Endodermal cell (in vitro differentiated cells): ENCODE measurements around the gene S1PR1. TPM values are rescaled to one million over a fixed set of nuclear protein-coding genes. Genes with fewer than 3 reads are reported as not detected.

Source experiments
- DNase-seq: peaks from one replicate; pipeline ENCODE4 v3.0.0-alpha.2; 2017
- H3K27ac ChIP-seq: 2 replicates; pipeline ENCODE4 v1.5.1; 2013; ENCODE audit warnings: mild to moderate bottlenecking, low read depth, low read length, moderate library complexity
- H3K27me3 ChIP-seq: 2 replicates; pipeline ENCODE4 v1.6.1; 2013; ENCODE audit warnings: mild to moderate bottlenecking, low read length, moderate library complexity; ENCODE audit not compliant: insufficient read depth, control insufficient read depth, poor library complexity, severe bottlenecking
- H3K36me3 ChIP-seq: 2 replicates; pipeline ENCODE4 v1.7.0; 2013; ENCODE audit warnings: mild to moderate bottlenecking, low read length, moderate library complexity; ENCODE audit not compliant: control insufficient read depth, insufficient read depth
- H3K4me1 ChIP-seq: one replicate; pipeline ENCODE4 v1.7.0; 2013; ENCODE audit warnings: low read length; ENCODE audit not compliant: control insufficient read depth, insufficient read depth
- H3K4me3 ChIP-seq: 2 replicates; pipeline ENCODE4 v1.5.1; 2013; ENCODE audit warnings: mild to moderate bottlenecking, low read length, moderate library complexity
- H3K9ac ChIP-seq: 2 replicates; pipeline ENCODE4 v1.6.1; 2013; ENCODE audit warnings: mild to moderate bottlenecking, low read length, moderate library complexity; ENCODE audit not compliant: poor library complexity, severe bottlenecking; ENCODE audit errors: extremely low read depth
- H3K9me3 ChIP-seq: 2 replicates; pipeline ENCODE4 v1.6.1; 2013; ENCODE audit warnings: mild to moderate bottlenecking, low read length, moderate library complexity; ENCODE audit not compliant: control insufficient read depth
- H3K27ac Mint-ChIP-seq: 2 replicates; pipeline ENCODE4 v1.8.0; 2020; ENCODE audit warnings: mixed read lengths
- H3K27me3 Mint-ChIP-seq: 2 replicates; pipeline ENCODE4 v1.8.0; 2021; ENCODE audit warnings: mild to moderate bottlenecking, mixed read lengths; ENCODE audit not compliant: insufficient read depth
- H3K36me3 Mint-ChIP-seq: 2 replicates; pipeline ENCODE4 v1.8.0; 2020; ENCODE audit warnings: low read depth, mixed read lengths
- H3K4me1 Mint-ChIP-seq: 2 replicates; pipeline ENCODE4 v1.8.0; 2020; ENCODE audit warnings: mixed read lengths
- H3K4me3 Mint-ChIP-seq: 2 replicates; pipeline ENCODE4 v1.8.0; 2020; ENCODE audit warnings: mild to moderate bottlenecking, moderate library complexity, mixed read lengths
- H3K9me3 Mint-ChIP-seq: 2 replicates; pipeline ENCODE4 v1.8.0; 2020; ENCODE audit warnings: mild to moderate bottlenecking, mixed read lengths
- CTCF ChIP-seq: fragments of 200-600 bp; sonication (generic); conservative IDR thresholded peaks from 2 replicates; pipeline ENCODE4 v1.5.0; 2021; ENCODE audit warnings: antibody characterized with exemption, mild to moderate bottlenecking
- WGBS, 2 experiments: methylation state at CpG; one replicate each; pipeline versions ENCODE4 v1.1.5 to v1.1.7; 2013; ENCODE audit warnings: missing lambda C conversion rate in 2 of 2, mixed read lengths in 1 of 2; ENCODE audit not compliant: insufficient coverage in 1 of 2, insufficient read length in 1 of 2; 5-methylcytosine and 5-hydroxymethylcytosine counted together
- total RNA-seq, 2 donors: library from RNA; stranded (reverse); fragmentation: NEBNext Ultra II Directional in 1 of 2; extraction: Animal tissue kit (Norgen Biotek cat#: 25700) in 1 of 2; gene quantifications; 2 replicates in 1 of 2; 3 replicates in 1 of 2; pipeline ENCODE4 v1.2.1, GENCODE V29; 2021

The S1PR1 gene
- total RNA-seq, 2 donors from 2014 or later, result 0.35 to 0.53 TPM

GRCh38 chr1:101251504-101251903 is 14.7 kb downstream of the S1PR1 start:
- peaks cover 4% of the 10 kb centered on the region for H3K4me1 ChIP-seq
- Mint-ChIP-seq H3K9me3 (no peaks in the 10 kb centered on the region), H3K4me1 (peaks cover 6% of the 10 kb centered on the region), H3K27ac (no peak overlapping the region), H3K36me3 (no peaks in the 10 kb centered on the region), H3K27me3 (peaks cover 6% of the 10 kb centered on the region), H3K4me3 (no peak overlapping the region)
- no peak overlapping the region for H3K4me3 ChIP-seq
- no peak overlapping the region for H3K9ac ChIP-seq
- DNase-seq, result no peak
- no peak for TF ChIP-seq CTCF
- H3K27me3 ChIP-seq, result no peaks in the 10 kb centered on the region
- H3K27ac ChIP-seq, result no peak overlapping the region
- H3K9me3 ChIP-seq, result no peaks in the 10 kb centered on the region
- H3K36me3 ChIP-seq, result no peaks in the 10 kb centered on the region

GRCh38 chr1:101253976-101254674 is 17.3 kb downstream of the S1PR1 start:
- no peak overlapping the region for H3K27ac ChIP-seq
- H3K9me3 ChIP-seq, result no peaks in the 10 kb centered on the region
- peaks cover 4% of the 10 kb centered on the region for H3K4me1 ChIP-seq
- no peak overlapping the region for H3K4me3 Mint-ChIP-seq
- H3K27me3 Mint-ChIP-seq, result no peaks in the 10 kb centered on the region
- no peak for TF ChIP-seq CTCF
- H3K4me1 Mint-ChIP-seq, result peaks cover 16% of the 10 kb centered on the region
- H3K36me3 Mint-ChIP-seq, result no peaks in the 10 kb centered on the region
- H3K36me3 ChIP-seq, result no peaks in the 10 kb centered on the region
- no peak for DNase-seq
- H3K9ac ChIP-seq, result no peak overlapping the region
- H3K27me3 ChIP-seq, result no peaks in the 10 kb centered on the region
- no peak overlapping the region for H3K4me3 ChIP-seq
- WGBS, 2 experiments, result 92 to 95% methylated on average over 8 to 11 of the region's 11 CpGs
- no peak overlapping the region for H3K27ac Mint-ChIP-seq
- no peaks in the 10 kb centered on the region for H3K9me3 Mint-ChIP-seq

GRCh38 chr1:101257500-101258325 is 20.9 kb downstream of the S1PR1 start:
- no peaks in the 10 kb centered on the region for H3K9me3 Mint-ChIP-seq
- Histone ChIP-seq H3K4me1 (no peaks in the 10 kb centered on the region), H3K9me3 (no peaks in the 10 kb centered on the region), H3K9ac (no peak overlapping the region), H3K4me3 (no peak overlapping the region), H3K27ac (no peak overlapping the region), H3K27me3 (no peaks in the 10 kb centered on the region), H3K36me3 (no peaks in the 10 kb centered on the region)
- no peak for TF ChIP-seq CTCF
- no peak overlapping the region for H3K27ac Mint-ChIP-seq
- H3K36me3 Mint-ChIP-seq, result no peaks in the 10 kb centered on the region
- WGBS, 2 experiments, result 97% methylated on average over 3 of the region's 3 CpGs; no CpG with 5 or more reads in 1 of the 2 experiments
- DNase-seq, result no peak
- peaks cover 18% of the 10 kb centered on the region for H3K4me1 Mint-ChIP-seq
- no peaks in the 10 kb centered on the region for H3K27me3 Mint-ChIP-seq
- H3K4me3 Mint-ChIP-seq, result no peak overlapping the region
